Stimulated activated CD4-positive, alpha-beta T cell treated with anti-CD3 and anti-CD28 coated beads, Interleukin-15, amount 100 ng/mL, for 1 hour (primary cell): ENCODE results near the gene RGS19.
"Not testable (repeated sequence)": the region's sequence is repeated elsewhere in the genome, so short reads cannot be mapped to it uniquely, and the experiment has no call there.

Source experiments
- DNase-seq, 2 donors: peaks; one replicate each; pipeline ENCODE4 v3.0.0-alpha.2; 2020; ENCODE audit warnings: low read depth in 1 of 2, low spot score in 1 of 2

The RGS19 gene

DNA sequence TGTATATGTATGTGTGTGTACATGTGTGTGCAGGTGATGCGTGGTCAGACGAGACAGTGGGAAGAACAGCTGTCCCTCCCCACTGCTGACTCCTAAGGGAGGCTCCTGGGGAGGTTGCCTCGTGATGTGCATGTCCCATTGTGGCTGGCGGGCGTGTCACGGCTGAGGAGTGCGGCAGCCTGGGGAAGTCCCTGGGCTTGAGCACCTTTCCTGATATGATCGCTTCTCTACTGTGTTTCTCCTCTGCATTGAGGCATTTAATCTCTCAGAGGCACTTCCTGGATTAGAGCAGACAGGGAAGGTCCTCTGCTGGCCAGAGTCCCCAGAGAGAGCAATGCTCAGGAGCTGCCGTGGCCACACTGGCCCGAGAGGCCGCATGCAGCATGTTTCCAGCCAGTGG is 16.6 kb upstream of the RGS19 start:
- no peak for DNase-seq

DNA sequence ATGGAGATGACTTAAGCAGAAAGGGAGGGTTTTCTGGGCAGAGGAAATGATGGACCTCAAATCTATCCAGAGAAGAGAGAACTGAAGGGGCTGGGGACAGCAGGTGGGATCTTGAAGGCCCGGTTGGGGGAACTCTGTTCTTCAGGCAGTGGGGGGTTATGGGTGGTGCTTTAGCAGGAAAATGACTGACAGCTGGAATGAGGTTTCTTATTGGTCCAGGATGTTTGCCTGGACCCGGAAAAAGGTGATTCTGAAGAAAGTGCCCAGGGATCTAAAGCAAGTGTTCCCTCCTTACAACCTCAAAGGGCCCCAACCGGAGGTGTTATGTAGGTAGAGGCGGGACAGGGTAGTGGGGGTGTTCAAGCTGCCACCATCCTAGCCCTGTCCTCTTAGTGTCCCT is 16.1 kb upstream of the RGS19 start:
- no peak for DNase-seq

DNA sequence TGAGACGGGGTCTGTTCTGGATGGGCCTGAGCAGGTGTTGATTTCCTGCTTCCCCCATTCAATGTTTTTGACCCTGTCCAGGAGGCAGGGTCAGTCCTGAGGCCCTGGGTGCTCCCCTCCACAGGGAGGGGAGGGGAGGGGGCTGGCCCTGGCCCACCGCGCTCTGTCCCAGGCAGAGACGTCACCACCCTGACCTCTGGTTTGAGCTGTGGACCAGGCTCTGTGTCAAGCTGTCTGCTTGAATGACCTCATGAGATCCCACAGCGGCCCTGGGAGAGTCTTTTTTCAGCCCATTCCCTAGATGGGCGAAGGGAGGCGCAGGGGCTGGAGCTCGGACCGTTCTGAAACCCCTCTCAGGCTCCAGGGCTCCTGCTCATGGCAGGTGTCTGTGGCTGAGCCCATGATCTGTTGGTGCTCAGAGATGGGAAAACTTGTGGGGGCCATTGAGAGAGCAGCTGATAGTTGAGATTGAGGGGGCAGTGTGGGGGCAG is 13.7 kb upstream of the RGS19 start:
- DNase-seq = no peak

DNA sequence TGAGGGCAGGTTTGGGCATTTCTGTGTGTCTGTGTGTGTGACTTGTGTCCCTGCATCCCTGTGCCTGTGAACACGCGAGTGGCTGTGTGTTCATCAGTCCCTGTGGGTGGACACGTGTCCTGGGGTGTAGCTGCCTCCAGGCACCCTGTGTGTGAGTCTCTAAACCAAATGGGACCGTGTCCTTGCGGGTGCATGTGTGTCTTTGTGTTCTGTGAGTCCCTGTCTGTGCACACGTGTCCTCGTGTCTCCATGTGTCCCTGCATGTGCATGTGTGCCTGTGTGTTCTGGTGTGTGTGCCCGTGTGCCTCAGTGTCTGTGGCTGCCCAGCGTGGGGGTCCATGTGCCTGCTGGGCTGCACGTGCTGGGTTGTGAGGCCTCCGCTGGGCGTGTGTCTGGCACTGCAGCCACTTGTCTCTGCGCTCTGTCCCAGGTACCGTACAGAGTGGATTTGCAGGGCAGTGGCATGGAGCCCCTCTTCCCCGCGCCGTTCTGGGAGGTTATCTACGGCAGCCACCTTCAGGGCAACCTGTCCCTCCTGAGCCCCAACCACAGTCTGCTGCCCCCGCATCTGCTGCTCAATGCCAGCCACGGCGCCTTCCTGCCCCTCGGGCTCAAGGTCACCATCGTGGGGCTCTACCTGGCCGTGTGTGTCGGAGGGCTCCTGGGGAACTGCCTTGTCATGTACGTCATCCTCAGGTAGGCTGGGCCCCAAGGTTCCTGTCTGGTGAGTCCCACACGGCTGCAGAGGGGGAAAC is 13.1 kb upstream of the RGS19 start:
- DNase-seq = no peak

DNA sequence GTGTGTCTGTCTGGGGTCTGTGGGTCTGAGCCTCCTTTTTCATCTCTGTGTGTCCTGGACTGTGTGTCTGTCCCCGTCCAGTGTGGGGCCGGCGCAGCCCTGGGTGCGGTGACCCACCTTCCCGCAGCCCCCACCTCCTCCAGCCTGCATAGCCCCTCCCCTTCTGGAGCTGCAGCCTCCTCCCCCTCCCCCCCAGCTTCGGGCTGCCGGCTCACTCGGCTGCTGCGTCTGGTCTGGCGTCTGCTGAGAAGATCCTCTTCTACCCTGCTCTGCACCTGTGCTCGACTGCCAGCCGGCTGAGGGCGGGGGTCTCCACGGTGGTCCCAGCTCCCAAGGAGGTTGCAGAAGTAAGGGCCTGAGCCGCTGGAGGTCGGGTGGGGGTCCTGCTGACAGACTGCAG is 12.5 kb upstream of the RGS19 start:
- no peak for DNase-seq

DNA sequence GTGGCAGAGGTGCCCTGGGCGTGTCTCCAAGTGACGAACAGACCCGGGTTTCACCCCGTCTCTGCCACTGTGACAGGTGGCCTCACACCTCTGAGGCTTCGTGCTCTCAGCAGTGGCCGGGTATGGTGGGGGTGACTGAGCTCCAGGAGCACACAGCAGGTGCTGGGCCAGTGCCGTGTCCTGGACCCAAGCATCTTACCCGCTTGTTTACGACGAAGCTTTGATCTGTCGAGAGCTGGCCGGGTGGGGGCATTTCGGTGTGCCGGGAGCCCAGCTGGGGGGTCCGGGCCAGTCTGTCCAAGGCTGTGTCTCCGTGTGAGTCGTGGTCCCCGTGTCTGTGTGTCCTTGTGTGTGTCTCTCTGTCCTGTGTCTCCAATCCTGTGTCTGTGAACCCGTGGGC is 12.0 kb upstream of the RGS19 start:
- DNase-seq = no peak

DNA sequence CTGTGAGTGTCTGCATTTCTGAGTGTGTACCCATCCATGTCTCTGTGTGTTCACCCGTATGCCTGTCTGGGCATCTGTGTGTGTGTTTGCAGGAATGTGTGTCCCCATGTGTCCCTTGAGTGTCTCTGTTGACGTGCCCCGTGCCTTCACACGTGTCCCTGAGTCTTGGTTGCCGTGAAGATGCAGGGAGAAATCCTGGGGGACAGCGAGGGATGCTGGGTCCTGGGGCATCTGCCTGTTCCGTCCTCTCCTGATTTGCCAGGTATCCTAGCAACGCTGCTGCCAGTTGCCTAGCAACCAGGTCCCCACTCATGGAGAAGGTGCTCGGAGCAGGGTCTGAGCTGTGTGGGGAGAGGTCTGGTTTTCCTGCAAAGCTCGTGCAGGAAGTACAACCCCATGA is 10.8 kb upstream of the RGS19 start:
- DNase-seq = no peak

DNA sequence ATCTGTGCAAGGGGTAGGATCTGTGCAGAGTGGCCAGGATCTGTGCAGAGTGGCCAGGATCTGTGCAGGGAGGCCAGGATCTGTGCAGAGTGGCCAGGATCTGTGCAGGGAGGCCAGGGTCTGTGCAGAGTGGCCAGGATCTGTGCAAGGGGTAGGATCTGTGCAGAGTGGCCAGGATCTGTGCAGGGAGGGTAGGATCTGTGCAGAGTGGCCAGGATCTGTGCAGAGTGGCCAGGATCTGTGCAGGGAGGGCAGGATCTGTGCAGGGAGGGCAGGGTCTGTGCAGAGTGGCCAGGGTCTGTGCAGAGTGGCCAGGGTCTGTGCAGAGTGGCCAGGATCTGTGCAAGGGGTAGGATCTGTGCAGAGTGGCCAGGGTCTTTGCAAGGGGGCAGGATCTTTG is 9.3 kb upstream of the RGS19 start:
- not testable (repeated sequence) for DNase-seq

DNA sequence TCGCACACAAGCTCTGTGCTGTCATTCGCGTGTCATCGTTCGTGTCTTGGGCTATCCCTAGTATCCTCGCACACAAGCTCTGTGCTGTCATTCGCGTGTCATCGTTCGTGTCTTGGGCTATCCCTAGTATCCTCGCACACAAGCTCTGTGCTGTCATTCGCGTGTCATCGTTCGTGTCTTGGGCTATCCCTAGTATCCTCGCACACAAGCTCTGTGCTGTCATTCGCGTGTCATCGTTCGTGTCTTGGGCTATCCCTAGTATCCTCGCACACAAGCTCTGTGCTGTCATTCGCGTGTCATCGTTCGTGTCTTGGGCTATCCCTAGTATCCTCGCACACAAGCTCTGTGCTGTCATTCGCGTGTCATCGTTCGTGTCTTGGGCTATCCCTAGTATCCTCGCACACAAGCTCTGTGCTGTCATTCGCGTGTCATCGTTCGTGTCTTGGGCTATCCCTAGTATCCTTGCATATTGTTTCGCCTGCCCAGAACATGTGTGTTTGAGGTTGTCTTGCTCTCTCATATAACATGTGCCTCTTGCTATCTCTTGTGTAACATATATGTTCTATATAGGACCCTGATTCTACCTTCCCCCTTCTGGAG is 8.0 kb upstream of the RGS19 start:
- not testable (repeated sequence) for DNase-seq

DNA sequence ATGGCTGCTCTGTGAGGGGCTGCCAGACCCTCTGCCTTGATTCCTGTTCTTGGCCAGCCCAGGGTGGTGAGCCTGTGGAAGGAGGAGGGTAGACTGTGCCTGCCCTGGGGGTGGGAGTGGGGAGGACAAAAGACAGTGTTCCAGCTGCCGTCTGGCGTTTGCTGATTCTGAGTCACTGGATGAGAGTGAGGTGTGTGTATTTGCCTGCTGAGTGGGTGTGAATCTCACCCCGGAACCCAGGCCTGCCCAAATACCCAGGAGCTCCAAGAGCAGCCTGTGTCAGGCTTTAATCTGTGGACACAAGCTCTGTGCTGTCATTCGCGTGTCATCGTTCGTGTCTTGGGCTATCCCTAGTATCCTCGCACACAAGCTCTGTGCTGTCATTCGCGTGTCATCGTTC is 7.5 kb upstream of the RGS19 start:
- no peak for DNase-seq

DNA sequence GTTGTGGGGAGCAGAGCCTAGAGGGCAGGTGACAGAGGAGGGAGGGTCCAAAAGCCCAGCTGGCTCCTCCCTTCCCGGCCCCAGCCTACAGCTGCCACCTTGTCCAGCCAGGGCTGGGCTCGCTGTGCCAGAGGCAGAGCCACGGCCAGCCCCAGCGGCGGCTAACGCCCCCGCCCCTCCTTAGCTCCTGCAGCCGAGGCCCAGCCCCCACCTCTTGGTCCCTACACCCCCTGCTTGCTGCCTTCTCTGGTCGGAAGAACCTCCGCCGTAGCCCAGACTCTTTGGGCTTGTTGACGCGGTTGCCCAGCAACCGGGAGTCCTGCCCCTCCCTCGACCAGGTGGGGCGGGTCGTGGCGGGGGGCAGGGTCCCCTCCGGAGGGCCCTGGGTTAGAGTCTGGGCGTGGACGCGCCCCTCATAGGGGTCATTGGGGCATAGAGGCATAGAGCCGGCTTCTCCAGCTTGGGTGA is 5.4 kb upstream of the RGS19 start:
- no peak for DNase-seq

DNA sequence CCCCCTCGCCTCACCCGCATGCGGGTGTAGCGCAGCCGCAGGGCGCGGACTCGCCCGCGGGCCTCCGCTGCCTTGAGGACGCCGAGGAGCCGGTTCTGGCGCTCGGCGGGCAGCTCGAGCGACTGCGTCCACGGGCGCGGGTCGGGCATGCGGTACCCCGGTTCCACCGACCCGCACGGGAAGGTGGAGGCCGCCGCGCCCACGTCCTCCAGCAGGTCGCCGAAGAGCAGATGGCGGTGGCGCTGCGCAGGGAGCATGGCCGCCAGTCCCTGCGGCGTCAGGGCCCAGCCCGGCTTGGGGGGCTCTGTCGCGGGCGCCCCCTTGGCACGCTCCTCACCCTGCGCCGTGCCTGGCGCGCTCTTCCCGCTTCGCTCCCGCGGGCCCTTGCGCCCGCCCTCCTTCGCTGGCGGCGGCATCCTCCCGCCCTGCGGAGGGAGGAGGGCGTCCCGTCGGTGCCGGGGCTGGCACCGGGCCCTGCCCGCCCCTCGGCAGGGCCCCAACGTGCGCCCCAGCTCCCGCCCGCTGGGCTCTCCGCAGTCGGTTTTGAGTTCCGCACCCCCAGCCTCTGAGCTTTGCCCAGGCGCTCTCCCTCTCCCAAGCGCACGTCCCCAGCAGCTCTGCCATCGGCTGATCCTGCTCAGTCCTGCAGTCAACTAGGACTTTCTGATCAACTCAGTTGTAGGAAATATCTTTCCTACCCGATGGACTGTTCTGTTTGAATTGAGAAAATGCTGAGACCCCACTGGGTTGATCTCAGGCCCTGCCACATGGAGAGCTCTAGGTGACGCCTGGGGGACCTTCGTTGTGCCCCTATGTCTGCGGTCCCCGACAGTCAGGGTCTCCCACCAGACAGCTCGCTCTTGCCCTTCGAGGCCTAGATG is 4.7 kb upstream of the RGS19 start, which contains the start of gene LKAAEAR1:
Gene LKAAEAR1 (minus strand): TSS at position 595 of the 881 bp plus-strand sequence. CDS start 179 bp downstream, at position 416.
- no peak for DNase-seq

DNA sequence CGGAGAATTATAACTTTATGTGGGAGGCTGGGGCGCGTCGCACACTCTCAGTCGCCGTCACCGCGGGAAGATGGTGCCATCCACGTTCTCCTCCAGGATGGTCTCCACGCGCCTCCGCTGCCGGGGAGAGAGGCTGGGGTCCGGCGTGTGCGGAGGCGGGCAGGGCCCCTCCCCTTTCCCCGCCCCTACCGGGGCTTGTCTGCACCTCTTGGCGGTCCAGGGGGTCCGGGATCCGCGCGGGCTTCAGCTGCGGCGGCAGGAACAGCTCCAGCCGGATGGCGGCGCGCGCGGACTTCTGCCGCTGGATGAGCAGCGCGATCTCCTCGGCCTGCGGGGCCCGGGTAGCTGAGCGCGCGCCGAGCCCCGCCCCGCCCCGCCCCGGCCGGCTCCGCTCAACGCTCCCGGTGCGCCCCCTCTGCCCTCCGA is 4.1 kb upstream of the RGS19 start:
- DNase-seq = peak; percentile 30 to 60

DNA sequence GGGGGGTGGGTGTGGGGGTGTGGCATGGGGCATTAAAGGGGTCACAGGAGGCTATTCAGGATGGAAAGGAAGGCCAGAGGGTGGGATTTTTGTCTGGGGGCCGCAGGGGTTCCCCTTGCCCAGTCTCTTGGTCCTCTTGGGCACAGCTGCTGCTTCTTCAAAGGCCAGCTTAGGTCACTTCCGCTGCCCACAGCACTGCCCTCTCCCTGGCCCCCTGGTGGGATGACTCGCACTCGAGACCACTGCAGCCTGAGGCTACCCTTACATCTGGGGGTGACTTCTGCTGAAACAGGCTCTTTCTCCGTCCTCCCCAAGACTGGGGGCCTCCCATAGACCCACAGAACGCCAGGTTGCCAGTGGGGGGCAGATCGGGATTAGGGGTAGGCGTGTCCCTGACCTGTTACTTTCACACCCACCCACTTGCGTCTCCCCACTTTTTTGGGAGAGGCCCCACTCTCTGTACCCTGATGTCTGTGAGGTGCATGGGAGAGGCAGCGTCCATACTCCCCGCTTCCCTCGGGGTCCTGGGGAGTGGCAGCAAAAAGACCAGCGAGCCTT is 3.6 kb upstream of the RGS19 start:
- no peak for DNase-seq

DNA sequence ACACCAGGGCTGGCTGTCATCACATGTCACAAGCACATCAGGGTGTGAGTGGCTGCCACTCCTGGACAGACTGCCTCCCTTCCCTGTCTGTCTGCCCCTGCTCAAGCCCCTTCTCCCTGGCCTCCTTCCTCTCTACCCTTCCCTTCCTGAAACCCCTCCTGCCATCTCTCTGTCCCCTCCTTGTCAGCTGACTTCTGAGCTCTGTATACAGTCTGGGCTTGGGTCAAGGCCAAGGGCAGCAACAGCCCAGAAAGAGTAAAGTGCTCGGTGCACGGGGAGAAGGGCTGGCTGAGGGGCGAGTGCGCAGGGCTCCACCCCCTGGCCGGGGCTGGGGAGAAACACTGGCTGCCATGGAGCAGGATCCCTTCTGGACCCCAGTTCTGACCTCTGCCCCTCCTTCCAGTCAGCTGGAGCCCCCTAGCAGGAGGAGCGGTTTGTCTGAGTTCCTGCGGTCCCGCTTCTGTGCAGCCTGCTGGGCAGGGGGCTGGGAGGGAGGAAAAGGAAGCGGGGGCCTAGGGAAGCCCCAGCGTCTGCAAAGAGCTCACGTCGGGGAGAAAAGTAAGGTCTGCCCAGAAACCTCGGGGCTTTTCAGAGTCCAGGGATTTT is 2.9 kb upstream of the RGS19 start:
- no peak for DNase-seq

DNA sequence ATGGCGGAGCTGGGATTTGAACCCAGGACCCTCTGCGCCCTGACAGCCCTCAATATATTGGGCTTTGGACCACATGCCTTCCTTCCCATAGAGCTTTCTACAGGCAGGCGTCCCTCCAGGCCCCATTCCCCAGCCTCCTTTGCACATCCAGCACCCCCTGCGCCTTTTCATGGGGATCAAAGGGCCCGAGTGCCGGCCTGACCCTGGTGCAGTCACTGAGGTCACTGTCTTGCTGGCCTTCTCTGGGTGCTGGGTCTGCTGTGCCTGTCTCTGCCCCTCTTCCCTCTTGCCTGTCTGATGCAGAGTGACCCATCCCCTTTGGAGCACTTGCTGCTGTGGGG is 2.3 kb upstream of the RGS19 start:
- no peak for DNase-seq

DNA sequence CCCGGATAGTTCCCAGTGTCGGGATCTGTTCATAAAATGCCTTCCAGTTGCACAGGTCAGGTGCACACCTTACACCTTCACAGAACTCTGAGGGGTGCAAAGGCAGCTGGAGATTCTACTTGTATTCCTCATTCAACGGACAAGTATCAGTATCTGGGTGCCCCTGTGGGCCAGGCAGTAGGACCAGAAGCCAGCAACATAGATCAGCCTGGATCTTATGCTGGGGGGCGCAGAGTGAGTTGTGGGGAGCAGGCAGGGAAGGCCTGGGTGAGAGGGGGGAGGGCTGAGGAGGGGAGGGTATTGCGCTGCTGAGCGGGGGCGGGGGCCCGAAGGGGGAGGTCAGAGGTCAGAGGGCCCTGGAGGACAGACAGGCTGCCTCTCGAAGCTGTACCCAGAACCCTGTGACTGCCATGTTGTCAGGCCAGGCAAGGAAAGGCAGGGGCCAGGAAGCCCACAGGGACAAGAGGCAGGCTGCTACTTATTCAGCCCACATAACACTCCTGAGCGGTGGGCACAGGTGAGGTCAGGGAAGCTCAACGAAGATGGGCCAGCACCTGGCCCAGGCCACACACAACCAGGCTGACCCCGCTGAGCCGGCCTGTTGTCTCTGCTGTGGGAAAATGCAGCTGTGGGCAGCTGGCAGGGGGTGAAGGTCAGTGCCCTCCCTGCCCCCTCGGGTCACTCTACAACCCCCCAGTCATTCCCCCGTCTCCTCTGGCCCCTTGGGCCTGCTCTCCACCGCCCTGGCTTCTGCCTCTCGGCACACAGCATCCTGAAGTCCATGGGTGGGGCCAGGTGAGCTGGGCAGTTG is 1.7 kb upstream of the RGS19 start:
- no peak for DNase-seq

DNA sequence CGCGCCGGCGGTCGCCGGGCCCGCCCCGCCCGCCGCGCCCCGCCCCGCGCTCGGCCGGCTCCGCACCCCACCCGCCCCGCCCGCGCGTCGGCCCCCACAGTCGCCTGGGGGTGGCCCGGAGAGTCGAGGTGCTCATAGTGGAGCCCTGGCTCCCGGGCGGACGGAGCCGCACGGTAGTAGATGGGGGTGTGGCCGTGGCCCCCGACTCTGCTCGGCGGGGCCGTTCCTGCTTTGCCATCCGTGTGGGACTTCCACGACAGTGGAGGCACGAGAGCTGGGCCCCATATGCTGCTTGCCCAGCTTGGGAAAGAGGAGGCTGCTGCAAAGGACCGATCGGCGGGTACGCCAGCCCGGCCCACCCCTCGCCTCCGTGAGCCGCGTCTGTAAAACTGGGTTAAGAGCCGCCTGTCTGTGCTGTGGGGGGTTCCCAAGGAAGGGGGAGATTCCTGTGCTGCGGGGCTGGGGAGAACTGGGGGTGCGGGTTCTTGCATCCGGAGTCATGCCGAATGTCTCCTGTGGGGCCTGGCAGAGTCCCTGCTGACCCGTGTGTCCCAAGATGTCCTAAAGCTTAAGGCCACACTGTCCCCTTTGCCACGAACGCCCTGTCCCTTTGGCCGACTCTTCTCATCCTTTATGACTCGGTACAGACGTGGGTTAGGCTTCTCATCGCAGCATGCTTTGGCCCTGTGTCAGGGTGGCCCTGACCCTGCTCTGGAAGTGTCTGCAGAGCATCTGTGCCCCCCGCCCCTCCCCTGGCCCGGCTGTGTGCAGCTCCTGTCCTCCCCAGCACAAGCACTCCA is 895 bp upstream of the RGS19 start, which contains the start of gene OPRL1:
Gene OPRL1 (plus strand): TSS at position 70 of the 800 bp plus-strand sequence. CDS start 12,639 bp downstream, outside the sequence.
- no peak for DNase-seq

DNA sequence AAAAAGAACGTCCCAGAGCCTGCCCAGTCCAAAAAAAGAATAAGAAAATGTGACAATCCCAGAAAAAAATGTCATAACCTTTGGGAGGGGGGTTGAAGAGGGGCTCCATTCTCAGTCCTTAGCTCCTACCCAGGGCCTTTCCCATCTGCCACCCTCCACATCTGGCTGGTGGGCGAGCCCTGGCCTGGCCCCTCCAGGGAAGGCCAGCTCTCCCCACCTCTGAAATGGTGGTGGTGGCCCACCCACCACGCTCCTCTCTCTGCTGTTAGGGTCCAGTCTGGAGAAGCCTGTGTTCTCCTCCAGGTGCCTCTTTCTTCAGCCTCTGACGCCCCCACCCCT is 415 bp downstream of the RGS19 start:
- no peak for DNase-seq
